ENCODE results near the gene PLEKHA1. TPM values are rescaled to one million over a fixed set of nuclear protein-coding genes. Genes with fewer than 3 reads are reported as not detected.

PLEKHA1 gene
- polyA plus RNA-seq, 3 donors, result 5.5 to 14.9 (median 12.3) TPM

- Histone ChIP-seq H3K27me3 (ENCODE audit: control insufficient read depth in 2 of 2, insufficient read depth in 2 of 2, low read length in 2 of 2) (peaks cover 29 to 41% of the 10 kb centered on the region in 2 donors), H3K36me3 (replicated peaks in 1 of 2; ENCODE audit: control insufficient read depth in 1 of 2, insufficient read depth in 2 of 2, low read length in 2 of 2) (no peaks in the 10 kb centered on the region), H3K4me3 (replicated peaks in 1 of 3; ENCODE audit: low read depth in 2 of 3, low read length in 3 of 3) (peak overlapping the region in 1 of 3 experiments; percentile 48), H3K27ac (ENCODE audit: low read depth in 1 of 2, low read length in 2 of 2) (no peak overlapping the region), H4K20me1 (ENCODE audit: insufficient read depth, low read length) (no peaks in the 10 kb centered on the region), H3K4me2 (replicated peaks; ENCODE audit: extremely low read depth, low read length, poor library complexity, severe bottlenecking) (no peak overlapping the region), H3K79me2 (ENCODE audit: insufficient read depth, low read length) (no peaks in the 10 kb centered on the region), H3K9me3 (replicated peaks in 1 of 2; ENCODE audit: control insufficient read depth in 1 of 2, insufficient read depth in 1 of 2, low read length in 2 of 2) (peaks cover 0 to 14% of the 10 kb centered on the region in 2 donors), H2AFZ (ENCODE audit: insufficient read depth, low read depth, low read length, poor library complexity, severe bottlenecking) (no peak overlapping the region), H3K9ac (ENCODE audit: insufficient read depth, low read length, poor library complexity, severe bottlenecking) (no peak overlapping the region), H3K4me1 (ENCODE audit: control insufficient read depth in 1 of 2, insufficient read depth in 2 of 2, low read length in 2 of 2) (peaks cover 45 to 59% of the 10 kb centered on the region in 2 donors)
- peak in 1 of 3 donors; percentile 38 for DNase-seq
- H3K9me3 Mint-ChIP-seq, result peaks cover 0 to 6% (median 2%) of the 10 kb centered on the region in 7 donors
- no peak for TF ChIP-seq CTCF (IDR thresholded peaks at IDR 0.05)
- intact Hi-C loops (cut with micrococcal nuclease), result loop anchor here in 1 of 2 donors (2.0 kb wide), 1 partner anchor 93 kb away; the partner anchor contains the start of gene PLEKHA1
- WGBS (ENCODE audit: insufficient coverage), result 0% methylated on average over 1 of the region's 6 CpGs
- peaks cover 45 to 46% (median 45%) of the 10 kb centered on the region in 3 donors for H3K27me3 Mint-ChIP-seq (ENCODE audit: low read depth in 3 of 3)
- H3K36me3 Mint-ChIP-seq, result peaks cover 6 to 25% of the 10 kb centered on the region in 2 donors
- H3K4me3 Mint-ChIP-seq, result peak overlapping the region in 1 of 2 donors; percentile 60
- peaks cover 72% of the 10 kb centered on the region for H3K4me1 Mint-ChIP-seq
- H3K27ac Mint-ChIP-seq, result peak overlapping the region in 4 of 7 donors; percentile 6 to 89 (median 24)
Observed at GRCh38 chr10:122467701-122468100, 93.2 kb downstream of the PLEKHA1 start.

GRCh38 chr10:122468307-122468925 is 93.9 kb downstream of the PLEKHA1 start:
- TF ChIP-seq CTCF (IDR thresholded peaks at IDR 0.05), result no peak
- peaks cover 65% of the 10 kb centered on the region for H3K4me1 Mint-ChIP-seq
- Histone ChIP-seq H3K4me1 (ENCODE audit: control insufficient read depth in 1 of 2, insufficient read depth in 2 of 2, low read length in 2 of 2) (peaks cover 45 to 54% of the 10 kb centered on the region in 2 donors), H4K20me1 (ENCODE audit: insufficient read depth, low read length) (no peaks in the 10 kb centered on the region), H3K4me2 (replicated peaks; ENCODE audit: extremely low read depth, low read length, poor library complexity, severe bottlenecking) (peak overlapping the region; percentile 43), H3K4me3 (replicated peaks in 1 of 3; ENCODE audit: low read depth in 2 of 3, low read length in 3 of 3) (peak overlapping the region in 1 of 3 experiments; percentile 25), H3K79me2 (ENCODE audit: insufficient read depth, low read length) (no peaks in the 10 kb centered on the region), H3K27ac (ENCODE audit: low read depth in 1 of 2, low read length in 2 of 2) (peak overlapping the region in 1 of 2 donors; percentile 73), H3K9me3 (replicated peaks in 1 of 2; ENCODE audit: control insufficient read depth in 1 of 2, insufficient read depth in 1 of 2, low read length in 2 of 2) (peaks cover 0 to 8% of the 10 kb centered on the region in 2 donors), H3K36me3 (replicated peaks in 1 of 2; ENCODE audit: control insufficient read depth in 1 of 2, insufficient read depth in 2 of 2, low read length in 2 of 2) (no peaks in the 10 kb centered on the region), H2AFZ (ENCODE audit: insufficient read depth, low read depth, low read length, poor library complexity, severe bottlenecking) (no peak overlapping the region), H3K27me3 (ENCODE audit: control insufficient read depth in 2 of 2, insufficient read depth in 2 of 2, low read length in 2 of 2) (peaks cover 21 to 37% of the 10 kb centered on the region in 2 donors), H3K9ac (ENCODE audit: insufficient read depth, low read length, poor library complexity, severe bottlenecking) (no peak overlapping the region)
- peaks cover 0 to under 1% (median 0%) of the 10 kb centered on the region in 7 donors for H3K9me3 Mint-ChIP-seq
- DNase-seq, result peak in 2 of 3 donors; percentile 25 to 61
- WGBS (ENCODE audit: insufficient coverage), result 75% methylated on average over 2 of the region's 5 CpGs
- intact Hi-C loops (cut with micrococcal nuclease), result loop anchor here in 1 of 2 donors (2.0 kb wide), 1 partner anchor 94 kb away; the partner anchor contains the start of gene PLEKHA1
- H3K27me3 Mint-ChIP-seq (ENCODE audit: low read depth in 3 of 3), result peaks cover 39 to 44% (median 43%) of the 10 kb centered on the region in 3 donors
- H3K4me3 Mint-ChIP-seq, result peak overlapping the region in 1 of 2 donors; percentile 68
- peaks cover 5 to 24% of the 10 kb centered on the region in 2 donors for H3K36me3 Mint-ChIP-seq
- peak overlapping the region; percentile 72 to 91 (median 76) for H3K27ac Mint-ChIP-seq
